ENCODE measurements around the gene KMT2C. TPM values are rescaled to one million over a fixed set of nuclear protein-coding genes. Genes with fewer than 3 reads are reported as not detected.
"Not testable (repeated sequence)": the region's sequence is repeated elsewhere in the genome, so short reads cannot be mapped to it uniquely, and the experiment has no call there.

Gene KMT2C
- total RNA-seq, 1 donor from 2014 or later: 21.1 TPM

- Histone ChIP-seq H3K4me3 (ENCODE audit: low read depth, low read length) (no peak overlapping the region), H3K27me3 (ENCODE audit: control insufficient read depth, insufficient read depth, low read length) (no peaks in the 10 kb centered on the region), H3K36me3 (ENCODE audit: control insufficient read depth, insufficient read depth, low read length) (no peaks in the 10 kb centered on the region)
- no peak for DNase-seq (ENCODE audit: low read depth)
- FAIRE-seq: no peak
- TF ChIP-seq CTCF (IDR thresholded peaks at IDR 0.05; ENCODE audit: insufficient read depth, low read length, severe bottlenecking): no peak
Measured at GRCh38 chr7:152355474-152356057, 80.2 kb downstream of the KMT2C start.

DNA sequence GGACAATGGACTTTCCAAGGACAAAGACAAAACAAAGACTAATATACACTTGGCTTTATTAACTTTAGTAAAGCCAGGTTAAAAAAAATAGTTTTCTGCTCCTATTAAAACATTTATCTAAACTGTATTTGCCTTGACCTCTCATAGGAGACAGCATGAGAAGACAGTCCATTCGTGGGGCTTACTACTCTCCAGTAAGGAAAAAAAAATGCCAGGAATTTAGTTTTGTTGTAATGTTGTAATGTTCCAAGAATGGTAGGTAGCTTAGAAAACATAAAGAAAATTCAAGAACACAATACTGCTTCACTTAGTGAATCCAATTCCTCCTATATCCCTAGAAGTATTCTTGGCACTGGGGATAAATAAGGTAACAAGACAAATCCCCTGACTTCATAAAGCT, 81.7 kb downstream of the KMT2C start:
- FAIRE-seq (no peak), DNase-seq (ENCODE audit: low read depth) (no peak)
- H3K27me3 ChIP-seq (ENCODE audit: control insufficient read depth, insufficient read depth, low read length): no peaks in the 10 kb centered on the region
- no peak for TF ChIP-seq CTCF (IDR thresholded peaks at IDR 0.05; ENCODE audit: insufficient read depth, low read length, severe bottlenecking)
- H3K36me3 ChIP-seq (ENCODE audit: control insufficient read depth, insufficient read depth, low read length): no peaks in the 10 kb centered on the region
- H3K4me3 ChIP-seq (ENCODE audit: low read depth, low read length): no peak overlapping the region

GRCh38 chr7:152353281-152353680, 82.5 kb downstream of the KMT2C start:
- H3K27me3 ChIP-seq (ENCODE audit: control insufficient read depth, insufficient read depth, low read length); H3K4me3 ChIP-seq (ENCODE audit: low read depth, low read length); FAIRE-seq; H3K36me3 ChIP-seq (ENCODE audit: control insufficient read depth, insufficient read depth, low read length); DNase-seq (ENCODE audit: low read depth): not testable (repeated sequence)

- H3K4me3 ChIP-seq (ENCODE audit: low read depth, low read length); H3K36me3 ChIP-seq (ENCODE audit: control insufficient read depth, insufficient read depth, low read length); H3K27me3 ChIP-seq (ENCODE audit: control insufficient read depth, insufficient read depth, low read length); DNase-seq (ENCODE audit: low read depth); FAIRE-seq: not testable (repeated sequence)
Measured at GRCh38 chr7:152351747-152352146, 84.1 kb downstream of the KMT2C start.

DNA sequence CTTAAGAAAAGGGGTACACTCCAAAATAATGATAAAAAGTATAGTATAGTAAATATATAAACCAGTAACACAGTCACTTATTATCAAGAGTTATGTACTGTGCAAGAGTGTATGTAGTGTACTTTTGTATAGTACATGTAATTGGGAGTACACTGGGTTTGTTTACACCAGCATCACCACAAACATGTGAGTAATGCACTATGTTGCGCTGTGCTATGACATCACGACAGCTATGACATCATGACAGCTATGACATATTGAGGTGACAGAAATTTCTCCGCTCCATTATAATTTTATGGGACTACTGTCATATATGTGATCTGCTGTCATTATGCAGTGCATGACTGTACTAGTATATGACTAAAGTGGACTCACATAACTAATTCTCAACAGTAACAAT, 84.6 kb downstream of the KMT2C start:
- Histone ChIP-seq H3K27me3 (ENCODE audit: control insufficient read depth, insufficient read depth, low read length) (no peaks in the 10 kb centered on the region), H3K4me3 (ENCODE audit: low read depth, low read length) (no peak overlapping the region), H3K36me3 (ENCODE audit: control insufficient read depth, insufficient read depth, low read length) (no peaks in the 10 kb centered on the region)
- no peak for DNase-seq (ENCODE audit: low read depth)
- FAIRE-seq: no peak
- no peak for TF ChIP-seq CTCF (IDR thresholded peaks at IDR 0.05; ENCODE audit: insufficient read depth, low read length, severe bottlenecking)

GRCh38 chr7:152347888-152348287, 87.9 kb downstream of the KMT2C start:
- Histone ChIP-seq H3K36me3 (ENCODE audit: control insufficient read depth, insufficient read depth, low read length) (no peaks in the 10 kb centered on the region), H3K4me3 (ENCODE audit: low read depth, low read length) (no peak overlapping the region), H3K27me3 (ENCODE audit: control insufficient read depth, insufficient read depth, low read length) (no peaks in the 10 kb centered on the region)
- DNase-seq (ENCODE audit: low read depth): no peak
- no peak for FAIRE-seq
- TF ChIP-seq CTCF (IDR thresholded peaks at IDR 0.05; ENCODE audit: insufficient read depth, low read length, severe bottlenecking): no peak

GRCh38 chr7:152344253-152344652, 91.5 kb downstream of the KMT2C start:
- no peak for DNase-seq (ENCODE audit: low read depth)
- no peak for FAIRE-seq
- no peaks in the 10 kb centered on the region for H3K36me3 ChIP-seq (ENCODE audit: control insufficient read depth, insufficient read depth, low read length)

More at GRCh38 chr7:152344253-152344652, 91.5 kb downstream of the KMT2C start:
- Histone ChIP-seq H3K27me3 (ENCODE audit: control insufficient read depth, insufficient read depth, low read length) (no peaks in the 10 kb centered on the region), H3K4me3 (ENCODE audit: low read depth, low read length) (no peak overlapping the region)
- TF ChIP-seq CTCF (IDR thresholded peaks at IDR 0.05; ENCODE audit: insufficient read depth, low read length, severe bottlenecking): no peak
